Brain microvascular endothelial cell (primary cell): Measurements from ENCODE around the gene PRG3.
"Not testable (repeated sequence)": the region's sequence is repeated elsewhere in the genome, so short reads cannot be mapped to it uniquely, and the experiment has no call there.

Source experiments
- DNase-seq: peaks from one replicate; pipeline ENCODE4 v3.0.0-alpha.2; 2020
- H3K27ac ChIP-seq: fragments of 250-450 bp; sonication (Bioruptor Pico); 2 replicates; pipeline ENCODE4 v1.5.1; 2020; ENCODE audit warnings: mild to moderate bottlenecking, moderate library complexity
- H3K27me3 ChIP-seq: fragments of 250-450 bp; sonication (Bioruptor Pico); replicated peaks from 2 replicates; pipeline ENCODE4 v1.5.1; 2020; ENCODE audit warnings: mild to moderate bottlenecking
- H3K36me3 ChIP-seq: fragments of 250-450 bp; sonication (Bioruptor Pico); replicated peaks from 2 replicates; pipeline ENCODE4 v1.5.1; 2020; ENCODE audit warnings: mild to moderate bottlenecking
- H3K4me3 ChIP-seq: 2 replicates; pipeline ENCODE4 v1.5.1; 2011; ENCODE audit warnings: low read depth, mild to moderate bottlenecking, control low read depth, low read length, moderate library complexity
- in situ Hi-C: cut with HindIII; loops from 2 replicates; pipeline ENCODE4 v1.10.0; 2017; ENCODE audit warnings: low sequenced_read_pairs, low pct_ligation_motif_present
- TF ChIP-seq, protein P1 (sequence below): IDR thresholded peaks from 2 replicates; pipeline ENCODE4 v1.5.1; 2011; ENCODE audit warnings: low read depth, mild to moderate bottlenecking, moderate library complexity, low read length, control low read depth, inconsistent platforms; ENCODE audit errors: missing control alignments

Gene PRG3

DNA sequence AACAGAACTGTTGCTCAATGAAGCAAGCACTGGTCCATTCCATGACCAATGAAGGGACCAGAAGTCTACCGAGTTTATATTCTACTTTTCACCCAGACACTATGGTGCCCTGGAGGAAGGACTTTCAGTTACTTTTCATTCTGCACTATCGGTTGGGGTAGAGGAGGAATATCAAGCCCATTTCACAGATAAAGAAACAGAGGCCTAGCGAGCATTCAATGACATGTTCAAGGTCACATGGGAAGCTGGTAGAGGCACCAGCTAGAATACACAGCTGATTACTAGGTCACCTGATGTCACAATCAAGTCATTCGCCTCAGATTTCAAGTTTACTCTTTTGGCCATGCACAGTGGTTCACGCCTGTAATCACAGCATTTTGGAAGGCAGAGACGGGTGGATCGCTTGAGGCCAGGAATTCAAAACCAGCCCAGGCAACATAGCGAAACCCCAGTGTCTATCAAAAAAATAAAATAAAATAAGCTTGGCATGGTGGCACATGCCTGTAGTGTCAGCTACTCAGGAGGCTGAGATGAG is 27.1 kb upstream of the PRG3 start:
- Histone ChIP-seq H3K4me3 (no peak overlapping the region), H3K36me3 (peaks cover 3% of the 10 kb centered on the region), H3K27ac (no peak overlapping the region), H3K27me3 (no peaks in the 10 kb centered on the region)
- in situ Hi-C loops: no loop called here
- TF ChIP-seq, protein P1, sequence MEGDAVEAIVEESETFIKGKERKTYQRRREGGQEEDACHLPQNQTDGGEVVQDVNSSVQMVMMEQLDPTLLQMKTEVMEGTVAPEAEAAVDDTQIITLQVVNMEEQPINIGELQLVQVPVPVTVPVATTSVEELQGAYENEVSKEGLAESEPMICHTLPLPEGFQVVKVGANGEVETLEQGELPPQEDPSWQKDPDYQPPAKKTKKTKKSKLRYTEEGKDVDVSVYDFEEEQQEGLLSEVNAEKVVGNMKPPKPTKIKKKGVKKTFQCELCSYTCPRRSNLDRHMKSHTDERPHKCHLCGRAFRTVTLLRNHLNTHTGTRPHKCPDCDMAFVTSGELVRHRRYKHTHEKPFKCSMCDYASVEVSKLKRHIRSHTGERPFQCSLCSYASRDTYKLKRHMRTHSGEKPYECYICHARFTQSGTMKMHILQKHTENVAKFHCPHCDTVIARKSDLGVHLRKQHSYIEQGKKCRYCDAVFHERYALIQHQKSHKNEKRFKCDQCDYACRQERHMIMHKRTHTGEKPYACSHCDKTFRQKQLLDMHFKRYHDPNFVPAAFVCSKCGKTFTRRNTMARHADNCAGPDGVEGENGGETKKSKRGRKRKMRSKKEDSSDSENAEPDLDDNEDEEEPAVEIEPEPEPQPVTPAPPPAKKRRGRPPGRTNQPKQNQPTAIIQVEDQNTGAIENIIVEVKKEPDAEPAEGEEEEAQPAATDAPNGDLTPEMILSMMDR: no peak
- DNase-seq: no peak

DNA sequence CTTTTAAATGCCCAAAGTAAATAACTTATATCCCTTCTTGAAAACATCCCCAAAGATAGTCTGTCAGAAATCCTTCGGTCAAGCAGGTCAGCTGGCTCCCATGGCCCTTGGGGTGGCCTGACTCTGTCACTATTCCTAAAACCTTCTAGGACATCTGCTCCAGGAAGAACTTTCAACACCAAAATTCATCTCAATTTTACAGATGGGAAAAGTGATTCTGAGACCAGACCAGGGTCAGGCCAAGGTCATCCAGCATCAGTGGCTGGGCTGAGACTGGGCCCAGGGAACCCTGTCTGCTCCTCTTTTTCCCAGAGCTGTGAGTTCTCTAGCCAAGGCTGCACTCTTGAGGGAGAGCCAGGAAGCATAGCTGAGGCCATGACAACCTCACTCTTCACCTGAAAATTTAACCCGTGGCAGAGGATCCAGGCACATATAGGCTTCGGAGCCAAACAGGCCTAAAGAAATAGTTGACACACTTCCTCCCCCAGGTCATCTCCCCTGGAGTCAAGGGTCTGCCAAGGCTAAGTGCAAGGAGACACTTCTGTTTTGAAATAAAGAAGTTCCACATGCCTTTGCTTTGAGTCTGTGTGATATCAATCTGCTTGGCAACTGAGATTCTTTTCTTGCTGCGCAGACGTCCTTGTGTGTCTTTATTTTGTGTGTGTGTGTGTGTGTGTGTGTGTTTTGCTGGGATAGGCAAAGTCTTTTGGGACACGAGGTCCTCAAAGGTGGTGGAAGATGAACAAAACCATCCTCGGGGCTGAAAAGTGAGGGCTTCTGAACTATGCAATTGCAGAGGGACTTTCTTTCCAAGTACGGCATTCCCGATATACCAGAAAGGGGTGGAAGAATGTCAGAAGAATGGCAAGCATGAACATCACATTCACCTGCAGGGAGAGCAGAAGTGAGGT is 26.3 kb upstream of the PRG3 start:
- peaks cover 3% of the 10 kb centered on the region for H3K36me3 ChIP-seq
- H3K27ac ChIP-seq: no peak overlapping the region
- in situ Hi-C loops: no loop called here
- TF ChIP-seq, protein P1: no peak
- H3K27me3 ChIP-seq: no peaks in the 10 kb centered on the region
- H3K4me3 ChIP-seq: no peak overlapping the region
- DNase-seq: no peak

DNA sequence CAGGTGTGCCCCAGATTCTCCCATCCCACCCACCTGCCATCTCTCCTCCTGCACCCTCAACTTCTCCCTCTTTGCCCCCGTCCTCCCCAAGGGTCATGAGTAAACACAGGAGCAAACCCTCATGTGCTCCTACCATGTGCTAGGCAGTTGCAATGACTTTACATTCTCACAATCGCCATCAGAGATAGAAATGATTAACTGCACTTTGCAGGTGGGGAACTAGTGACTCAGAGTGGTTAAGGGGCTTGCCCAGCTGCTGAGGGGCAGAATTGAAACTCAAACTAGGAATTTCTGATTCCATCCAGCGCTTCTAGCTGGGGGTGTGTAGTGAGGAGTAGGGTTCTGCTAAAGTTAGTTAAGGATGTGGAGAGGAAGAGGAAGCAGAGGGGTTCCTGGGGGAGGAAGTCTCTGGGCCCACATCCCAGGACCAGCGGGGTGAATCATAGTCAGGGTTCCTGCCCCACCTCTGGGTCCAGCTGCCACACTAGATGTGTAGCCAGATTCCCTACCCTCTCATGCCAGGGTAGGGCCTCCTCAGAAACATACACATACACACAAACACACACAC is 25.5 kb upstream of the PRG3 start:
- no peak for DNase-seq
- in situ Hi-C loops: no loop called here
- TF ChIP-seq, protein P1: no peak
- Histone ChIP-seq H3K4me3 (no peak overlapping the region), H3K27me3 (no peaks in the 10 kb centered on the region), H3K36me3 (peaks cover under 1% of the 10 kb centered on the region), H3K27ac (no peak overlapping the region)

DNA sequence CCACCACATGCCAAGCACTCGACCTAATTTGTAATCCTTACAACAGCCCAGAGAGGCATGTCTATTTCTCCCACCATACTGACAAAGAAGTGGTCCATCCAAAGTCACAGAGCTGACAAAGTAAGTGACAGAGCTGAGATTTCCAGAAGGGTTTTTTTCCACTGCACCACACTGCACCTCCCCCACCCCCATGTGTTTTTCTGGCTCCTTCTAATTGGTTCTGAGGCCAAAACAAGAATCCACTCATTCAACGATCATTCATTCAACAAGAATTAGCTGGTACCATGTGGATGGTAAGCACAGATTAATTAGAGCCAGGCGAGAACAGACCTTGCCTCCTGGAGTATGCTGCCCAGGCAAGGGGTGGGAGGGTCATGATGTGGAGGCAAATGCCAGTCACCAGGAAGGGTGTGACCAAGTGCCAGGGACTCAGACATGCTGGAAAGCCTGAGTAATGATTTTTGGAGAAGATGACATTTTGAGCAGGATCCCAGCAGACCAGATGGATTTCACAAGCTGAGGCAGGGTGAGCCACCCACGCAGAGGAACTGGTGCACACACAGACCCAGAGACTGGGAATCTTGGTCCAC is 24.4 kb upstream of the PRG3 start:
- no peaks in the 10 kb centered on the region for H3K36me3 ChIP-seq
- no peaks in the 10 kb centered on the region for H3K27me3 ChIP-seq
- no peak for DNase-seq
- no peak overlapping the region for H3K4me3 ChIP-seq
- TF ChIP-seq, protein P1: no peak
- in situ Hi-C loops: no loop called here
- H3K27ac ChIP-seq: no peak overlapping the region

DNA sequence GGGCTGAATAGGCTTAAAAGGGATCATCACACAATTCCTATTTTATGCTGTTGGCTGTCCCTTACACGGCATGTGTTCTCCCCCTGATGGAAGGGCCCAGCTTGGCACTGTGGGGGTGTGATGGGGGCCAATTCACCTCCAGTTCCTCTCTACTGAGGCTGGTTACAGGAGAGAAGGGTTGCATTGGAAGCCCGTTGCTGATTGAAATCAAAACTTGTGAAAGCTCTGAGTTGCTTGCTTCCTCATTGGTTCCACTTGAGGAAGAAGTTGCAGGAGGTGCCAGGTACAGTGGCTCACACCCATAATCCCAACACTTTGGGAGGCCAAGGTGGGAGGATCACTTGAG is 22.8 kb upstream of the PRG3 start:
- TF ChIP-seq, protein P1: no peak
- H3K27me3 ChIP-seq: peaks cover 3% of the 10 kb centered on the region
- in situ Hi-C loops: no loop called here
- no peaks in the 10 kb centered on the region for H3K36me3 ChIP-seq
- DNase-seq: no peak
- H3K27ac ChIP-seq: no peak overlapping the region
- H3K4me3 ChIP-seq: no peak overlapping the region

DNA sequence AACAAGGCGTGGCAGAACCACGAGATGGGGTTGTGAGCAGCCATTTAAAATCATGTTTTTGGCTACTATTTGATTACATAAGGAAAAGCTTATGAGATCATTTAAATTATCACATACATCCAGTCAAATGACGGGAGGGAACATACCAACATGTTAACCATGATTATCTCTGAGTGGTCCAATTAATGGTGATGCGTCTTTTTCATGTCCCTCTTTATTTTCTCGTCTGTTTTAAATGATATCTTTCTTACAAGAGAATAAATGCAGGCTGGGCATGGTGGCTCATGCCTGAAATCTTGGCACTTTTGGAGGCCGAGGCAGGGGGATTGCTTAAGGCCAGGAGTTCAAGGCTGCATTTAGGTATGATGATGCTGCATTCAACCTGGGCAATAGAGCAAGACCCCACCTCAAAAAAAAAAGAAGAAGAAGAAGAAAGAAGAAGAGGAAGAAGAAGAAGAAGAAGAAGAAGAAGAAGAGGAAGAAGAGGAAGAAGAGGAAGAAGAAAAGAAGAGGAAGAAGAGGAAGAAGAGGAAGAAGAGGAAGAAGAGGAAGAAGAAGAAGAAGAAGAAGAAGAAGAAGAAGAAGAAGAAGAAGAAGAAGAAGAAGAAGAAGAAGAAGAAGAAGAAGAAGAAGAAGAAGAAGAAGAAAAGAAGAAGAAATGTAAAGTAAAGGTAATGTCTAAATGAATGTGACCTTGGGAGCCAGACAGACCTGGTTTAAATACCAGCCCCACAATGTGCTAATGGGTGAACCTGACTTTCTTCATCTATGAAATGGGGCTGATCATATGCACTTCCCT is 22.3 kb upstream of the PRG3 start:
- H3K4me3 ChIP-seq, H3K27me3 ChIP-seq, H3K27ac ChIP-seq, DNase-seq, in situ Hi-C loops, H3K36me3 ChIP-seq: not testable (repeated sequence)
